ENCODE measurements around the gene SNX19.

The SNX19 gene

DNA sequence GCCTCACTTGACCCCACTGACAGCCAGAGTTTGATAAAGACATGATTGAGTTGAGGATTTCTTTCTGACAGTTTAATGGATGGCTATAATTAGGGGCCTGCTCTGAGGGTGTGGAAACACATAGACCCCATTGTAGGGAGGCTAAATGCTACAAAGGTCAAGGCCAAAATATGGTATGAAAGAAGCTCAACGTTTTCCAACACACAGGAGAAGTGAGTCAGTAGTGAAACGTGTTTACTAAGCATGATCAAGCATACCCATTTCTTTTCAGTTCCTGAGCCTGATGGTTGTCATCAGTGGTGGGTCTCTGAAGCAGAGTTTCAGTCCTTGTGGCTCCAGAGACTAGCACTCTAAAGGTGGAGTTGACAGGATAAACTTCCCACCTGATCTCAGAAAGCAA, 69.7 kb downstream of the SNX19 start:
- H3K9me3 Mint-ChIP-seq = peaks cover 22% of the 10 kb centered on the region
- peaks cover 1% of the 10 kb centered on the region for H3K4me1 Mint-ChIP-seq
- TF ChIP-seq, protein P1, sequence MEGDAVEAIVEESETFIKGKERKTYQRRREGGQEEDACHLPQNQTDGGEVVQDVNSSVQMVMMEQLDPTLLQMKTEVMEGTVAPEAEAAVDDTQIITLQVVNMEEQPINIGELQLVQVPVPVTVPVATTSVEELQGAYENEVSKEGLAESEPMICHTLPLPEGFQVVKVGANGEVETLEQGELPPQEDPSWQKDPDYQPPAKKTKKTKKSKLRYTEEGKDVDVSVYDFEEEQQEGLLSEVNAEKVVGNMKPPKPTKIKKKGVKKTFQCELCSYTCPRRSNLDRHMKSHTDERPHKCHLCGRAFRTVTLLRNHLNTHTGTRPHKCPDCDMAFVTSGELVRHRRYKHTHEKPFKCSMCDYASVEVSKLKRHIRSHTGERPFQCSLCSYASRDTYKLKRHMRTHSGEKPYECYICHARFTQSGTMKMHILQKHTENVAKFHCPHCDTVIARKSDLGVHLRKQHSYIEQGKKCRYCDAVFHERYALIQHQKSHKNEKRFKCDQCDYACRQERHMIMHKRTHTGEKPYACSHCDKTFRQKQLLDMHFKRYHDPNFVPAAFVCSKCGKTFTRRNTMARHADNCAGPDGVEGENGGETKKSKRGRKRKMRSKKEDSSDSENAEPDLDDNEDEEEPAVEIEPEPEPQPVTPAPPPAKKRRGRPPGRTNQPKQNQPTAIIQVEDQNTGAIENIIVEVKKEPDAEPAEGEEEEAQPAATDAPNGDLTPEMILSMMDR (IDR thresholded peaks at IDR 0.05) = no peak

DNA sequence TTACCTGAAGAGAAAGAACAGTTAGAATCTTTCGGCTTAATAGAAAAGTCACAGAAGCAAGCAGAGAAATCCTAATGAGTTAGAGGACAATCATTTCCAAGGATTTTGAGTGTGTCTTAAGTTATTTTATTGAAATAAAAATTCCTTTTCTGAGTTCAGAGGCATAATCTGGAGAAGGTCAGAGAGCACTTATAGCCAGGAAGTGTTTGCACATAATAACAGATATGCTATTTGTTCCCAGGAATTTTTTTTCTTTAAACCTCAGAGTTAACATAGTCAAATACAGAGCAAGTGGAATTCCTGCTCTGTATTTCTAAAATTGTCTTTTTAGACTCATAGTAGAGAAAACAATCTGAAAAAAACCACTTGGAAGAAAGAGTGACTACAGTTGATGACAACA, 74.3 kb downstream of the SNX19 start:
- TF ChIP-seq, protein P1 (IDR thresholded peaks at IDR 0.05) = no peak
- no peak for DNase-seq
- Mint-ChIP-seq H3K9me3 (peaks cover 26% of the 10 kb centered on the region), H3K36me3 (ENCODE audit: low read depth) (no peaks in the 10 kb centered on the region), H3K4me3 (no peak overlapping the region), H3K4me1 (peaks cover 24% of the 10 kb centered on the region), H3K27ac (no peak overlapping the region), H3K27me3 (ENCODE audit: low read depth, poor library complexity) (peaks cover 9% of the 10 kb centered on the region)

More for the DNA sequence above, 69.7 kb downstream of the SNX19 start:
- H3K36me3 Mint-ChIP-seq (ENCODE audit: low read depth) = peaks cover 5% of the 10 kb centered on the region
- DNase-seq = no peak
- H3K4me3 Mint-ChIP-seq = no peak overlapping the region
- H3K27ac Mint-ChIP-seq = no peak overlapping the region
- H3K27me3 Mint-ChIP-seq (ENCODE audit: low read depth, poor library complexity) = peaks cover 6% of the 10 kb centered on the region

DNA sequence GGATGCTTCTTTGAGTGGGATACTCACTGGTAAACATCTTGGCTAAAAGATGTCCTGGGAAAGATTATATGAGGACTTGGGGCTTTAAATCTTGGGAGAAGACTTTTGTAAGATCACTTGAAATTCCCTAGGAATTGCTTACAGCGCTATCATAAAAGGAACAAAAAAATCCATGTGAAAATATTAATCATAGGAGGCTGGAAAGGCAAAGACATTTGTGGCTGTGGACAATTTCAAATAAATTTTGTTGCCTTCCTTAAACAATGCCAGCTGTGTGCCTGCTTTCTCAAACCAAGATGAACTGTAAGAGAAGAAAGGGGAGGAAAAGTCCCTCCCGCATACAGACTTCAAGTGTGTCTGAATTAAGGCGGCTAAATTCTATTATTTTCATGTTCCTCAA, 75.6 kb downstream of the SNX19 start:
- no peak overlapping the region for H3K4me3 Mint-ChIP-seq
- peaks cover 32% of the 10 kb centered on the region for H3K9me3 Mint-ChIP-seq
- no peak for DNase-seq
- H3K27me3 Mint-ChIP-seq (ENCODE audit: low read depth, poor library complexity) = peaks cover 12% of the 10 kb centered on the region
- TF ChIP-seq, protein P1 (IDR thresholded peaks at IDR 0.05) = no peak
- H3K4me1 Mint-ChIP-seq = peaks cover 24% of the 10 kb centered on the region
- no peak overlapping the region for H3K27ac Mint-ChIP-seq
- no peaks in the 10 kb centered on the region for H3K36me3 Mint-ChIP-seq (ENCODE audit: low read depth)

DNA sequence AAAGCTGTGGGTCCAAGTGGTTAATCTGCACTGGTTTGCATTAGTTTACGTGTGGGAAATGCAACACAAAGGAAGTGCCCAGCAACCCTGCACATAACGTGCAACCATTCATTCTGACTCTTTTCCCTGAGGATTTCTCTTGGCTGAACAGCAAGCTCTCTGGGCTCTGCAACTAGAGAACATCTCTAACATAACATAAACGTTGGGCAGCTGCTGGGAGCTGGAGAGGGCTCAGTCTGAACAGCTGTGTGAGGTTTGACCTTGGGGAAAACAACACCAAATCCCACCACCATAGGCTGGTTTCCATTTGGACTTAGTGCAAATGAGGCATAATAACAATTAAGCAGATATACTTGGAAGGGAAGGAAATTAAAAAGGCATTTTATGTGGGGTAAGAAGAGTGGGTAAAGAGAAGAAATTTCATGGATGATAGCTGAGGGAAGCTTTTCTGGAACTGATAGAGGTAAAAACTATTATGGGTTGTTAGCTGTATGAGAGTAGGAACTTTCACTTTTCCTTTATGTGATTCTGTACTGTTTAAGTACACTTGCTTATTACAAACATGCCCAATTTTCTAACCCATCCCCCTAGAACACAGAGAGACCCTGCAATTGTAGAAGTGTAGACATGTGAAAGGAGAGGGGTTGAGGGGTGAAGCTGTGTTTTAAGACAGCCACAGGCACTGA, 76.2 kb downstream of the SNX19 start:
- no peak for DNase-seq
- TF ChIP-seq, protein P1 (IDR thresholded peaks at IDR 0.05) = no peak
- no peak overlapping the region for H3K4me3 Mint-ChIP-seq
- no peak overlapping the region for H3K27ac Mint-ChIP-seq
- H3K9me3 Mint-ChIP-seq = peaks cover 32% of the 10 kb centered on the region
- peaks cover 24% of the 10 kb centered on the region for H3K4me1 Mint-ChIP-seq
- H3K36me3 Mint-ChIP-seq (ENCODE audit: low read depth) = no peaks in the 10 kb centered on the region
- peaks cover 12% of the 10 kb centered on the region for H3K27me3 Mint-ChIP-seq (ENCODE audit: low read depth, poor library complexity)

DNA sequence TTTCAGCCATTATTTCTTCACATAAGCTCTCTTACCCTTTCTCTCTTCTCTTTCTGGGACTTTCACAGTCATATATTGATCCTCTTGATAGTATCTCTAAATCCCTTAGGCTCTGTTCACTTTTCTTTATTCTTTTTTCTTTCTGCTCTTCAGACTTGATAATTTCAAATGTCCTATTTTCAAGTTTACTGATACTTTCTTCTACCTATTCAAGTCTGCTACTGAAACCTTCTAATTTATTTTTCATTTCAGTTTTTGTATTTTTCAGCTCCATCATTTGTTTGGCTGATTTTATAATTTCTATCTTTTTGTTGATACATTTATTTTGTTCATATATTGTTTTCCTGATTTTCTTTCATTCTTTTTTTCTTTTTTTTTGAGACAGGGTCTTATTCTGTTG, 79.1 kb downstream of the SNX19 start:
- Mint-ChIP-seq H3K36me3 (ENCODE audit: low read depth) (no peaks in the 10 kb centered on the region), H3K27me3 (ENCODE audit: low read depth, poor library complexity) (peaks cover 16% of the 10 kb centered on the region), H3K27ac (no peak overlapping the region), H3K4me3 (no peak overlapping the region), H3K9me3 (peaks cover 26% of the 10 kb centered on the region), H3K4me1 (peaks cover 30% of the 10 kb centered on the region)
- DNase-seq = no peak
- TF ChIP-seq, protein P1 (IDR thresholded peaks at IDR 0.05) = no peak

- peaks cover 42% of the 10 kb centered on the region for H3K4me1 Mint-ChIP-seq
- no peak overlapping the region for H3K4me3 Mint-ChIP-seq
- no peaks in the 10 kb centered on the region for H3K36me3 Mint-ChIP-seq (ENCODE audit: low read depth)
- H3K9me3 Mint-ChIP-seq = peaks cover 26% of the 10 kb centered on the region
- no peak overlapping the region for H3K27ac Mint-ChIP-seq
- TF ChIP-seq, protein P1 (IDR thresholded peaks at IDR 0.05) = no peak
- no peak for DNase-seq
- peaks cover 17% of the 10 kb centered on the region for H3K27me3 Mint-ChIP-seq (ENCODE audit: low read depth, poor library complexity)
Measured at GRCh38 chr11:130834886-130835285, 81.4 kb downstream of the SNX19 start.

Data from nephron progenitor cell (in vitro differentiated cells).